HG03175 (cell line): ENCODE data around the gene NHLRC2.
"Not testable (repeated sequence)": the region's sequence is repeated elsewhere in the genome, so short reads cannot be mapped to it uniquely, and the experiment has no call there.

Experiments used
- ATAC-seq: cut with Tn5 transposase; IDR thresholded peaks from one replicate; pipeline ENCODE4 v1.9.1; 2021; ENCODE audit warnings: mild to moderate bottlenecking, moderate library complexity; ENCODE audit not compliant: unreplicated experiment

The NHLRC2 gene, protein sequence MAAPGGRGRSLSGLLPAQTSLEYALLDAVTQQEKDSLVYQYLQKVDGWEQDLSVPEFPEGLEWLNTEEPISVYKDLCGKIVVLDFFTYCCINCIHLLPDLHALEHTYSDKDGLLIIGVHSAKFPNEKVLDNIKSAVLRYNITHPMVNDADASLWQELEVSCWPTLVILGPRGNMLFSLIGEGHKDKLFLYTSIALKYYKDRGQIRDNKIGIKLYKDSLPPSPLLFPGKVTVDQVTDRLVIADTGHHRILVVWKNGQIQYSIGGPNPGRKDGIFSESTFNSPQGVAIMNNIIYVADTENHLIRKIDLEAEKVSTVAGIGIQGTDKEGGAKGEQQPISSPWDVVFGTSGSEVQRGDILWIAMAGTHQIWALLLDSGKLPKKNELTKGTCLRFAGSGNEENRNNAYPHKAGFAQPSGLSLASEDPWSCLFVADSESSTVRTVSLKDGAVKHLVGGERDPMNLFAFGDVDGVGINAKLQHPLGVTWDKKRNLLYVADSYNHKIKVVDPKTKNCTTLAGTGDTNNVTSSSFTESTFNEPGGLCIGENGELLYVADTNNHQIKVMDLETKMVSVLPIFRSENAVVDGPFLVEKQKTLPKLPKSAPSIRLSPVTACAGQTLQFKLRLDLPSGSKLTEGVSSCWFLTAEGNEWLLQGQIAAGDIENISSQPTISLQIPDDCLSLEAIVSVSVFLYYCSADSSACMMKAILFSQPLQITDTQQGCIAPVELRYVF

DNA sequence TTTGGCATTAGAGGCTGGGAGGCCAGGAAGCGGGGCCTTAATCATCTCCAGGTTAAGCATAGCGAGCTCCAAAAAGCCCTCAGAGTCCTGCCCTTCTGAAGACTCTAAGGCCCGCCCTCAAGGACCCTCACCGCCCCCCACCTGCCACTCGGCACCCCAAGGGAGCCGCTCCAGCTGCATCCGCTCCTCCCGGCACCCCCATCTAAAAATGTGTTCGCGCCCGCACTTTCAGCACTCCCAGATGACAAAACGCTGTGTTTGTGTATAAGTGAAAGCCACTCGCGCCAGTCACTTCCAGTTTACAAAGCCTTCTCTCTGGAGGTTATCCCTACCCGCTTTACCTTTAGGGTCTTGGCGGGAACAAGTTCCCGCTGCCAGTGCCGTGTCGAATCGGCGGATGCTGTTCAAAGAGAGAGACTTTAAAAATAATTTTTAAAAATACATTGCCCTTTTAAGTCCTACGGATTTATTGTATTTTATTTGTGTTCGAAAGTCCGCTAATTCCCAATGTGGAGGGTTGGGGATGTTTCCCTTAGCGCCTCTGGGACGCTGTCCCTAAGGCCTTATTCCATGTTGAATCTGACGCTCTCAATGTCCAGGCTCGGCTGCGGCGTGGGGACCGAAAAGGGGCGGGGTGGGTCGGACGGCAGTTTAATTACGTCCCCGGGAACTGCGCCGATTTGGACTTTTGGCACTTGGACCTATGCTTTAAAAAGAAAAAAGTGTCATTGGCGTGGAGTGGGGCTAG is at the start of gene NHLRC2, which contains the start of gene DCLRE1A:
Gene NHLRC2 (plus strand): TSS at position 649 of the 748 bp plus-strand sequence. CDS start 212 bp downstream, outside the sequence.
Gene DCLRE1A (minus strand): TSS at position 70 of the 748 bp plus-strand sequence. CDS start 900 bp downstream, outside the sequence.
- ATAC-seq: peak; percentile 50

DNA sequence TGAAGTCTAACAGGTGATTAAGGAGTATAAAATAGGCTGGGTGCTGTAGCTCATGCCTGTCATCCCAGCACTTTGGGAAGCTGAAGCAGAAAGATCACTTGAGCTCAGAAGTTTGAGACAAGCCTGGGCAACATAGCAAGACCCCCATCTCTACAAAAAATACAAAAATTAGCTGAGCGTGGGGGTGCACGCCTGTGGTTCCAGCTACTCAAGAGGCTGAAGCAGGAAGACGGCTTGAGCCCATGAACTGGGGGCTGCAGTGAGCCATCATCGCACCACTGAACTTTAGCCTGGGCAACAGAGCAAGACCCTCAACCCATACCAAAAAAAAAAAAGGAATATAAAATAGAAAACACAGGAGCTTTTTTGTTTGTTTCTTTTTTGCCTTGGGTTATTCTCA is 48.0 kb upstream of the NHLRC2 start:
- ATAC-seq: no peak

DNA sequence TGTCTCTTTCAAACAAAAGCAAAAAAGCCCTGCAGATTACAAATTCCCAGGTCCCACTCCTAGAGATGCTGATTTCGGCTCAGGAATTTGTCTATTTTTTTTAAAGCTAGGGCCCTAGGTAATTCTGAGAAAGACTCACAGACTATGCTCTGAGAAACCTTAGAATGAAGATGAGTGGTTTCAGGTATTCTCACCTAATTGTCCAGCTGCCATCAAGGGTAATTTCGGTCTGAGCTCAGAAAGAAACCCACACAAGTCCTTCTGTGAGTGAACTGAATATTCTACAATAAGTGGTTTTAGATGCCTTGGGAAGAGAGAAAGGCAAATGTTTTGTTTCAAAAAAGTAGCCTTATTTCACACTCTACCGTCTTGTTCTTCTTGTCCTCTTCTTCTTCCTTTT is 46.3 kb upstream of the NHLRC2 start:
- ATAC-seq: no peak

DNA sequence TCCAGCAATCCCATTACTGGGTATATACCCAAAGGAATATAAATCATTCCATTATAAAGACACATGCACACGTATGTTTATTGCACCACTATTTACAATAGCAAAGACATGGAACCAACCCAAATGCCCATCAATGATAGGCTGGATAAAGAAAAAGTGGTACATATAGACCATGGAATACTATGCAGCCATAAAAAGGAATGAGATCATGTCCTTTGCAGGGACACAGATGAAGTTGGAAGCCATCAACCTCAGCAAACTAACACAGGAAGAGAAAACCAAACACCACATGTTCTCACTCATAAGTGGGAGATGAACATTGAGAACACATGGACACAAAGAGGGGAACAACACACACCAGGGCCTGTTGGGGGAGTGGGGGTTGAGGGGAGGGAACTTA is 39.8 kb upstream of the NHLRC2 start:
- ATAC-seq: not testable (repeated sequence)

DNA sequence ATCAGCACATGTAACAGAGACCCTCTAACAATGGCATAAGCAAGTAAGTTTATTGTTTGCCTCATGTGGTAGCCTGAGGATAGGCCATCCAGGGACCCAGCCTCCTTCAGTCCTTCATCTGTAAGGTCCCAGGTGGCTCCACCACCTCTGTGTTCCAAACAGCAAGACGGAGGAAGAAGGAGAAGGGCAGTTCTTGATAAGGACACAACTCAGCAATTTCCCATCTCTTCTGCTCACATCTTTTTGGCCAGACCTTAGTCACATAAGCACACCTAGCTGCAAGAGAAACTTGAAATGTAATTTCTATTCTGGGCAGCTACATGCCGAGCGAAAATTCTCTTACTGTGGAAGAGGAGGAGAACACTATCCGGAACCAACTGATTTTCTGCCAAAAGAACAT is 34.5 kb upstream of the NHLRC2 start:
- ATAC-seq: no peak

DNA sequence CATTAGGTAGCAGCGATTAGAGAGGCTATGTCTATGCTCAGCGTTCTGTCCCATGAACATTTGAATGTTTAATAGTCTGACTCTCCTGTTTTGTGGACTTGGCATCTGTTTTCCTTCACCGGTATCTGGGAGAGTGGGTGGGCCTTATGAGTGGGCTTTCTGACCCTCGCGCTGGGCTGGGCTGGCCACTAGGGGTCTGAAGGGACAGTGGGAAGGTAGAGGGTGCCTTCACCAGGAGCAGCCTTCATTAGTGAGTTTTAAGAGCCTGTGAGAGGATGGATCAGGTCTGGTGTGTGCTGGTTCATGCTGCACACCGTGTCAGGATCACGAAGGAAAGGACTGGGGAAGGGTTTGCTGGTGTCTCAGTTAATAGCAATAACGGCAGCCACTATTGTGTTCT is 34.0 kb upstream of the NHLRC2 start:
- ATAC-seq: no peak

DNA sequence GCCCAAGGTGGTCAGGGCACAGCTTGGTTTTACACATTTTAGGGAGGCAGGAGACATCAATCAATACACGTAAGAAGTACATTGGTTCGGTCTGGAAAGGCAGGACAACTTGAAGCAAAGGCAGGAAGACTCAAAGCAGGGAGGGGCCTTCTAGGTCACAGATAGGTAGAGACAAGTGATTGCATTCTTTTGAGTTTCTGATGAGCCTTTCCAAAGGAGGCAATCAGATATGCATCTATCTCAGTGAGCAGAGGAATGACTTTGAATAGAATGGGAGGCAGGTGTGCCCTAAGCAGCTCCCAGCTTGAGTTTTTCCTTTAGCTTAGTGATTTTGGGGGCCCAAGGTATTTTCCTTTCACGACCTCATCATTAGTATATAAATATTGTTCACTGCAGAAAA is 33.2 kb upstream of the NHLRC2 start:
- ATAC-seq: not testable (repeated sequence)

DNA sequence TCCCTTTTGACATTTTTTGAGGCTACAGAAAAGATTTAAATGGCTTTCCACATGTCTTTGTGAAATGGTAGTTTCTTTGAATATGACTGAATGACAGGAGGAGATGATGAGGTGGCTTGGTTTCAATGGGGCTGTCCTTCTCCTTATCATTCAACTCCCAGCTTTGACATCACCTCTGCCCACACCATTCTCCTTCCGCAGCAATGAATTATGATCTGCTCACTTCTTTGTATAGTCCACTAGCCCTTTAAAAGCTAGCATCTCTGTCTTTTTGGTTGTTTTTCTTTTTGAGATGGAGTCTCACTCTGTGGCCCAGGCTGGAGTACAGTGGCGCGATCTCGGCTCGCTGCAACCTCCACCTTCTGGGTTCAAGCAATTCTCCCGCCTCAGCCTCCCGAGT is 32.3 kb upstream of the NHLRC2 start:
- ATAC-seq: no peak

DNA sequence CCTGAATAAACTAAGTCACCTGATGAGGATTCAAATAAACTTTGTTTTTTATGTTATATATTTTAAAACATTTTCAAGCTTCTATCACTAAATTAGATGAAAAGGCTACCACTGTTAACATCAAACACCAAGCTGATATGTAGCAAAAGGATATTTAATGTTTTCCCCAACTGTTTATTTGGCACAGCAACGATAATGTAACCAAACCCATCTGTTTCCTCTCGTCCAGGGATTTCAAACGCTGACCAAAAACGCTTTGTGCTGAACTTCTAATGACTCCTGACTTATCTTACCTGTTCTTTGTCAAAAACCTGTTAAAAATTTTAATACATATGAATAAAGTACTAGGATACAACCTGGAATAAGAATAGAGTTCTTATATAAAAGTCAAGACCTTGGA is 31.1 kb upstream of the NHLRC2 start:
- no peak for ATAC-seq

DNA sequence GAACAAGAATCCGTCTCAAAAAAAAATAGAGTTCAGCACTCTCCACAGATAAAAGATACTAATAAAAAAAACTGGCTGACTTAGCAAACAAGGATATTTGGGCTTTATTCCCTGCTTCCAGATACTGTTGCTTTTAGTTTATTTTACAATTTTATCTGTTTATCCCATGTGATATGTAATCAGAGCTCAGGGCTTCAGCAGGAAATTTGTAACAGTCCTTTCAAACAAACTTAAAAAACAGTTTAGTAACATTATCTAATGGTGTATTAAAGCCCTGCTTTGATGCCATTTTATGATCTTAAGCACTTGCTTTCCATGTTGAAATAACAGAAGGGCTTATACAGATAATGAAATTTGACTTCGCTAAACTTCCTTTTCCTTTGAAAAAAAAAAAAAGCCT is 28.7 kb upstream of the NHLRC2 start:
- ATAC-seq: no peak

DNA sequence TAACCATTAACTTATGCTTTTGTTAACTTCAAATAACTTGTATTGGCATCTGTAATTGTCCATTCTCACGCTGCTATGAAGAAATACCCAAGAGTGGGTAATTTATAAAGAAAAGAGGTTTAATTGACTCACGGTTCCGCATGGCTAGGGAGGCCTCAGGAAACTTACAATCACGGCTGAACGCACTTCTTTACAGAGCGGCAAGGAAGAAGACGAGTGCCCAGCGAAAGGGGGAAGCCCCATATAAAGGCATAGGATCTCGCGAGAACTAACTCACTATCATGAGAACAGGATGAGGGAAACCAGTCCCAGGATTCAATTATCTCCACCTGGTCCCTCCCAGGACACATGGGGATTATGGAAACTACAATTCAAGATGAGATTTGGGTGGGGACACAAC is 25.9 kb upstream of the NHLRC2 start:
- ATAC-seq: not testable (repeated sequence)

DNA sequence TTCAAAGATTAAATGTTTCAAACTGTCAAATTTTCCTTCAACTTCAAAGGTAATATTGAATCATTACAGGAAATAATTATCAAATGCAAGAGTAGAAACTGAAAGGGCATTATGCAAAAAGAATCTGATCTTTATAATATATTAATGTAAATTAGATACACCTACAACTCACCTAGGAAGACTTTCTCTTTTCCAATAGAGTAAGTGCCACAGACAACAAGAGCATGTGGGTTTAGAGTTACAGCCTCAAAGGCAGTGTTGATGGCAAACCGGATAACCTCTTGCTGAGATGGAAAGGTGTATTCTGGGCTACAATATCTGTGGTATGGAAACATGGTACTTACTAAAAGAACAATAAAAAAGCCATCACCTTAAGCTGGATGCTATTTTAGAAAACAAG is 12.3 kb upstream of the NHLRC2 start:
- ATAC-seq: no peak

DNA sequence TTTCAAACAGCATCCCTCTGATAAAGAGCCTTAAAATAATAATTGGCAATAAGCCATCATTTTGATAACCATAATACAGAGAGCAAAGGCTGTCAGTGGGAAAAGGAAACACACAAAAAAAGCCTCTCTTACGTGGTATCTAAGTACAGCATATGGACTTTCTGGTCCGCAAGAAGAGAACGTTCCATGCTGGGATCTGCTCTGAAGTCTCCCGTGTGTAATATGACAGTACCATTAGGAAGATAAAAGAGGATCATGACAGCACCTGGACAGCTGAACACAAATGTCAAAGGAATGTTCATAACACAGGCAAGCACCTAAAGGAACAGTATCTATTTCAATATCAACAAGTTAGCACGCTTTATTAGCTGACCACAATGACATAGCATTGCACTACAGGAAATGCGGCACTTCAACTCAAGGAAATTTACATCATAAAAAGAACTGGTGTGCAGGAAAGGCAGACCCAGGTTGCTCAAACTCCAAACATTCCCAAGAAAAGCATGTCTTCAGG is 10.4 kb upstream of the NHLRC2 start:
- ATAC-seq: no peak

DNA sequence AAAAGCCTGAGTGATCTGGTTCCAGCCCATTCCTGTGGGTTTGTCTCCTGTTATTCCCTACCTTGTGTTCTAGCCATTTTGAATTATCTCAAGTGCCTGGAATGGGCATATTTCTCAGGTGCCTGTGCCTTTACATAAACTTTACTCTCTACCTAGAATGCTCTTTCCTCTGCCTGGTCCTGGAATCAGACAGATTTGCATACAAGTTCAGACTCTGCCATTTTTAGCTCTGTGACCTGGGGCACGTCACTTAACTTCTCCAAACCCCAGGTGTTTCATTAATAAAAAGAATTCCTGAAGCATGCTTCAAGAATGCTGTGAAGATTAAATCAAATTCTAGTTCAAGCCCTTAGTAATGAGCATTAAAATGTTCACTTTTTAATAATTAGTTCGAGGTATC is 8.4 kb upstream of the NHLRC2 start:
- no peak for ATAC-seq

DNA sequence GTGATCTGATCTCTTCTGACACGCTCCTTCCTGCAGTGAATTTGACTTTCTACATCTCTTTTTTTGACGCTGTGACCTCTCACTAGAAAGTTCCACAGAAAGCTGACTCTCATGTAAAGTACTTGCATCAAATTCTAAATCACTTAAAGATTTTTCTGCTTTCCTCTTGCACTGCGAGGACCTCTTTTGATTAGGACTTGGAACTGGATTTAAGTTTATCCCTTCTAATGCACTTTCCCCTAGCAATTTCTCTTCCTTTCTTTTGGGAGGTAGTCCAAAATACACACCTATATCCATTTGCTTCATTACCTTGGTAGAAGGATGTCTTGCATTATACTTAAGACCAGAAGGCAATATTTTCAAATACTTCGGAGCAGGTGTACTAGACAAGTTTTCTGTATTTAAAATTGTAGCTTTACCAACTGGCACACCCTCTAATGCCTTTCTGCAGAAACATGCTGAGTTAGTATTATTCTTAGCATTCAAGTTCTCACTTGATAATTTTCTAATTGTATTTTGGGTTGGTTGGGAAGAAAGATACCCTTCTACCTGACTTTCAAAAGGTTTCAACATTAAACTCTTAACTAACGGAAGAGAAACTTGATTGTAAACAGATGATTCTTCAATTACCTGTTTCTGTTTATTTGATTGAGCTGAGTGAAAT is 5.2 kb upstream of the NHLRC2 start:
- ATAC-seq: no peak

DNA sequence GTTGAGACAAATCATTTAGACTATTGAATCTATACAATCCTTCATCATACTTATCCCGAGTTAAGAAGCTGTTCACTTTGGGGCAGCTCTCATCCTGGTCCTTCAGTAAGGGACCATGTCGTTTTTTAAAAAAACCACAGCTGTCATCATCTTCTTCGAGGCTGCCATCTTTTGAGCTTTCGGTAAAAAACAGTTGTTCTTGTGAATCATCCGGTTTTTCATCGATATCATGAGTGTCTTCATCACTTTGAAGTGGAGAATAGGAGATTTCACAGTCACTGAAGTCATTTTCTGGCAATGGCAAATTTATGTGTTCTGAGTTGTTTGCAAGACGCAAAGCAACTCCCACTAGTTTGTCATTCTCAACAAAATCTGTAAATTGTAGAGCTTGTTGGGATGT is 4.5 kb upstream of the NHLRC2 start:
- no peak for ATAC-seq

DNA sequence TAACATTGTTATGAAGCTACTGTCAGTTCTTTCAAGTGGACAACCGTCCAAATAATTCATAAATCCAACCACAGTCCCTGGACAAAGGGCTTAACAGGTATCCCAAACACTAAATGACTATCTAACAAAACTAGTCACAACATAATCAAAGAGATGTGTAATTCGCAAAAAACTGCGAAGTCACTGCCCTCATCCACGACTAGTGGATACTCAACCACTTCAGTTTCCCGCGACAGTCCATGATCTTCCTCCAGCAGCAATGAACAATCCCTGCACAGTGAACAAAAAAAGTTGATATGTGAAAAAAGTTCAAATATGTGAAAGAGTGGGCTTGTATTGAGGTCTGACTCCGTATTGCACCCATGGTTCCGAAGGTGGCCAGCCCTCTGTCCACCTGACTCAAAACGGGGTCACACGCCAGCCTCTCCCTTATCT is 866 bp upstream of the NHLRC2 start:
- no peak for ATAC-seq

DNA sequence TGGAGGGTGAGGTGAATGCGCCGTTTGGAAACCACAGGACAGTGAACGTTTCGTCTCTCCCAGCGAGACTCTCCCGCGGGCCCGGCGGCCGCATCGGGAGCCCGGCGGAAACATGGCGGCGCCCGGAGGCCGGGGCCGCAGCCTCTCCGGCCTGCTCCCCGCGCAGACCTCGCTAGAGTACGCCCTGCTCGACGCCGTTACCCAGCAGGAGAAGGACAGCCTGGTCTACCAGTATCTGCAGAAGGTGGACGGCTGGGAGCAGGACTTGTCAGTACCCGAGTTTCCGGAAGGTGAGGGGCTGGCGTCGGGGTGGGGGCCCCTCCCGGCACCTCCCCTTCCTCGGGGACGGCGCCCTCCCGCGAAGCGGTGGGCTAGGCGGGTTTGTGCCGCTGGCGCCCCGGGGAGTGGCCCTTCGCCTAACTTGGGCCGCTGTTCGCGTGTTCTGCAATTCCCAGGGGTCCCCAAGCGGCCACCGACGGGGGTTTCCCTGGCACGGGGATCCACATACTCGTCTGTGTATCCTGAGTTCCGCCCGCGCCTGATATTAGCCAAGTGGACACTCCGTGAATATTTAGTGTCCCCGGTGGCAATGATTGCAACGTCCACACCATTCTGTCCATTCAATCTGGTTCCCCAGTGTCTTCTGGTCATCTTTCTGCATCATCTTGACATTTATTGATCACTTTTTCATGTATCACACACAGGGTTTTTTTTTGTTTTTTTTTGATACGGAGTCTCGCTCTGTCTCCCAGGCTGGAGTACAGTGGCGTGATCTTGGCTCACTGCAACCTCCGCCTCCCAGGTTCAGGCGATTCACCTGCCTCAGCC is 514 bp downstream of the NHLRC2 start:
- peak; percentile 36 for ATAC-seq

DNA sequence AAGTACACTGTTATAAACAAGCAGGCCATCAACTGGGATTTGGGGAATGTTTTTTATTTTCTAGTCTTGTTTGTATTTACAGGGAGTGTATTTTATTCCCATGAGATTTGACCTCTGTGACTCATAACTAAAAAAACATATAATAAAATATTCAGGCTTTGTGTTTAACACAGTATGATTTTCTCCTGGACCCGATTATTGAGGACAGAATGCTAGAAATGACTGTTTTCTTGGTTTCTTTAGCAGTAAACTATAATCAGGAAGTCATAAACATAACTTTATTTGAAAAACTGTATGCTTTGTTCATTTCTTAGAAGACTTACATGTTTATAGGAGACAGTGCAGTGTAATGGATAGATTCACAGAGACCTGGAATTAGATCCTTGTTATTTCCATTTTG is 2.1 kb downstream of the NHLRC2 start:
- no peak for ATAC-seq

DNA sequence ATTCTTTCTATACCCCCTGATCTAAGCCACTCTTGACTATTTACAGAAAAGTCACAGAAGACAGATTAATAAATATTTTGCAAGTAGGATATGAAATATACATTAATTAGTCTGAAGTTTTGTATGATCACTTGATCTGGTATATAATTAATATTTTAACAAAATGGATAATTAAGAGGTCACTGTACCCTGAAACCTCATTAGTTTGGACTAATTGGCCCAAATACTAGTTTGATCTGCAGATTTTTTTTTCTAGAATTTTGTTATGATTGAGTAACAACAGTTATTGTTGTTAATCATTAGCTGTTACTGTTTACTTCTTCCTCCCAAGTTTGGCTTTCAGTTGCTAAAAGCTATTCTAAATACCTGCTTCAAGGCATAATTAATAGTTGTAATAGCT is 2.7 kb downstream of the NHLRC2 start:
- no peak for ATAC-seq
